SK-N-SH treated with all-trans-retinoic acid at 6 μM for 48 hours (cell line): ENCODE results near the gene KCNIP4.
A peak's percentile ranks its signal among the peaks of the same experiment; 100 is the strongest.

Experiments used
- ATAC-seq: fragments of 200-7000 bp; cut with Tn5 transposase; 3 replicates; pipeline ENCODE4 v1.9.1; 2020; ENCODE audit warnings: mild to moderate bottlenecking, moderate library complexity
- ARNTL ChIP-seq: fragments of 450-650 bp; formaldehyde crosslinking; IDR thresholded peaks from 2 replicates; pipeline ENCODE4 v1.5.0; 2020; ENCODE audit warnings: low read depth, mild to moderate bottlenecking, moderate library complexity, borderline replicate concordance
- BACH2 ChIP-seq: fragments of 250-450 bp; sonication (Bioruptor Pico); IDR thresholded peaks from 2 replicates; pipeline ENCODE4 v1.9.0; 2021; ENCODE audit warnings: mild to moderate bottlenecking, borderline replicate concordance
- CSRNP3 ChIP-seq: fragments of 250-450 bp; sonication (Bioruptor Pico); IDR thresholded peaks from 2 replicates; pipeline ENCODE4 v1.5.1; 2021; ENCODE audit warnings: mild to moderate bottlenecking, moderate library complexity
- ESRRG ChIP-seq: fragments of 250-450 bp; sonication (Bioruptor Pico); IDR thresholded peaks from 2 replicates; pipeline ENCODE4 v1.6.1; 2021; ENCODE audit warnings: mild to moderate bottlenecking
- GLIS3 ChIP-seq: fragments of 250-450 bp; sonication (Bioruptor Pico); IDR thresholded peaks from 2 replicates; pipeline ENCODE4 v1.5.0; 2020; ENCODE audit warnings: mild to moderate bottlenecking, moderate library complexity
- ISL1 ChIP-seq: fragments of 250-450 bp; sonication (Bioruptor Pico); IDR thresholded peaks from 2 replicates; pipeline ENCODE4 v2.1.2; 2022; ENCODE audit warnings: mild to moderate bottlenecking, moderate library complexity
- PATZ1 ChIP-seq: fragments of 250-450 bp; sonication (Bioruptor Pico); IDR thresholded peaks from 2 replicates; pipeline ENCODE4 v1.8.0; 2020; ENCODE audit warnings: mild to moderate bottlenecking, moderate library complexity, borderline replicate concordance
- POU6F1 ChIP-seq: fragments of 250-450 bp; sonication (Bioruptor Pico); IDR thresholded peaks from 2 replicates; pipeline ENCODE4 v1.8.0; 2021; ENCODE audit warnings: low read depth, mild to moderate bottlenecking, moderate library complexity, borderline replicate concordance
- PPARA ChIP-seq: fragments of 250-450 bp; sonication (Bioruptor Pico); IDR thresholded peaks from 2 replicates; pipeline ENCODE4 v1.5.0; 2020; ENCODE audit warnings: mild to moderate bottlenecking, borderline replicate concordance
- RARB ChIP-seq: fragments of 250-450 bp; sonication (Bioruptor Pico); IDR thresholded peaks from 2 replicates; pipeline ENCODE4 v1.8.0; 2021; ENCODE audit warnings: mild to moderate bottlenecking, moderate library complexity
- SNAI2 ChIP-seq: fragments of 250-450 bp; sonication (Bioruptor Pico); IDR thresholded peaks from 2 replicates; pipeline ENCODE4 v1.5.0; 2020; ENCODE audit warnings: mild to moderate bottlenecking, moderate library complexity
- TCF4 ChIP-seq: fragments of 250-450 bp; sonication (Bioruptor Pico); IDR thresholded peaks from 2 replicates; pipeline ENCODE4 v1.8.0; 2021; ENCODE audit warnings: mild to moderate bottlenecking, moderate library complexity, borderline replicate concordance
- TOX ChIP-seq: fragments of 250-450 bp; sonication (Bioruptor Pico); IDR thresholded peaks from 2 replicates; pipeline ENCODE4 v1.8.0; 2021; ENCODE audit warnings: mild to moderate bottlenecking, moderate library complexity, borderline replicate concordance
- TSHZ2 ChIP-seq: fragments of 250-450 bp; sonication (Bioruptor Pico); IDR thresholded peaks from 2 replicates; pipeline ENCODE4 v1.5.0; 2020; ENCODE audit warnings: mild to moderate bottlenecking, moderate library complexity
- ZC3H10 ChIP-seq: fragments of 250-450 bp; sonication (Bioruptor Pico); IDR thresholded peaks from 2 replicates; pipeline ENCODE4 v1.5.1; 2021; ENCODE audit warnings: mild to moderate bottlenecking, moderate library complexity
- ZFP3 ChIP-seq: fragments of 250-450 bp; sonication (Bioruptor Pico); IDR thresholded peaks from 2 replicates; pipeline ENCODE4 v1.5.0; 2020; ENCODE audit warnings: mild to moderate bottlenecking, moderate library complexity
- ZFP30 ChIP-seq: fragments of 450-650 bp; formaldehyde crosslinking; IDR thresholded peaks from 2 replicates; pipeline ENCODE4 v1.5.0; 2022; ENCODE audit warnings: mild to moderate bottlenecking, moderate library complexity
- ZNF70 ChIP-seq: fragments of 450-650 bp; formaldehyde crosslinking; IDR thresholded peaks from 2 replicates; pipeline ENCODE4 v1.5.0; 2020; ENCODE audit warnings: mild to moderate bottlenecking, moderate library complexity
- TF ChIP-seq, protein P1 (sequence below): fragments of 250-450 bp; sonication (Bioruptor Pico); IDR thresholded peaks from 2 replicates; pipeline ENCODE4 v1.5.1; 2020; ENCODE audit warnings: low read depth, mild to moderate bottlenecking, moderate library complexity

KCNIP4 gene

GRCh38 chr4:20696815-20697214 is 1251.8 kb downstream of the KCNIP4 start:
- no peak for ATAC-seq
- TF ChIP-seq TCF4 (no peak), POU6F1 (no peak), ZFP30 (CRISPR knock-in tag) (no peak), ZFP3 (CRISPR knock-in tag) (no peak)

GRCh38 chr4:20687864-20688263 is 1260.7 kb downstream of the KCNIP4 start:
- no peak for TF ChIP-seq TOX (CRISPR knock-in tag)
- no peak for TF ChIP-seq TSHZ2 (CRISPR knock-in tag)
- TF ChIP-seq, protein P1, sequence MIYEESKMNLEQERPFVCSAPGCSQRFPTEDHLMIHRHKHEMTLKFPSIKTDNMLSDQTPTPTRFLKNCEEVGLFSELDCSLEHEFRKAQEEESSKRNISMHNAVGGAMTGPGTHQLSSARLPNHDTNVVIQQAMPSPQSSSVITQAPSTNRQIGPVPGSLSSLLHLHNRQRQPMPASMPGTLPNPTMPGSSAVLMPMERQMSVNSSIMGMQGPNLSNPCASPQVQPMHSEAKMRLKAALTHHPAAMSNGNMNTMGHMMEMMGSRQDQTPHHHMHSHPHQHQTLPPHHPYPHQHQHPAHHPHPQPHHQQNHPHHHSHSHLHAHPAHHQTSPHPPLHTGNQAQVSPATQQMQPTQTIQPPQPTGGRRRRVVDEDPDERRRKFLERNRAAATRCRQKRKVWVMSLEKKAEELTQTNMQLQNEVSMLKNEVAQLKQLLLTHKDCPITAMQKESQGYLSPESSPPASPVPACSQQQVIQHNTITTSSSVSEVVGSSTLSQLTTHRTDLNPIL = no peak
- TF ChIP-seq RARB (CRISPR knock-in tag) = no peak
- no peak for TF ChIP-seq ESRRG (CRISPR knock-in tag)
- TF ChIP-seq ZC3H10 (CRISPR knock-in tag) = no peak
- no peak for TF ChIP-seq ZNF70 (CRISPR knock-in tag)
- TF ChIP-seq ZFP3 (CRISPR knock-in tag) = no peak
- TF ChIP-seq ARNTL (CRISPR knock-in tag) = no peak
- TF ChIP-seq SNAI2 (CRISPR knock-in tag) = no peak
- TF ChIP-seq POU6F1 = no peak
- TF ChIP-seq GLIS3 (CRISPR knock-in tag) = no peak
- TF ChIP-seq PPARA = no peak
- TF ChIP-seq PATZ1 (CRISPR knock-in tag) = no peak
- no peak for TF ChIP-seq CSRNP3 (CRISPR knock-in tag)
- no peak for TF ChIP-seq BACH2 (CRISPR knock-in tag)
- TF ChIP-seq ISL1 (CRISPR knock-in tag) = no peak
- TF ChIP-seq TCF4 = no peak
- ATAC-seq = peak; percentile 48
